GM12878 (cell line): ENCODE measurements around the gene HOMER2. TPM values are rescaled to one million over a fixed set of nuclear protein-coding genes. Genes with fewer than 3 reads are reported as not detected.
A peak's percentile ranks its signal among the peaks of the same experiment; 100 is the strongest.

Source experiments
- ATAC-seq: fragments of 200-7000 bp; cut with Tn5 transposase; 3 replicates; pipeline ENCODE4 v1.9.1; 2020; ENCODE audit warnings: mild to moderate bottlenecking, moderate library complexity
- BruUV-seq: library from RNA; stranded (reverse); fragments of 400-500 nt; replicated peaks from 2 replicates; lab custom pipeline; 2021; lab: Mats Ljungman, UMichigan
- CTCF ChIA-PET: fragments of 300-600 bp; sonication (Branson Sonifier 250); formaldehyde crosslinking; extraction: SDS; loops from one replicate; lab custom pipeline; 2021; ENCODE audit warnings: inconsistent platforms; lab: Yijun Ruan, JAX
- POLR2A ChIA-PET: fragments of 350-600 bp; formaldehyde crosslinking; extraction: SDS; loops from one replicate; lab custom pipeline; 2021; ENCODE audit warnings: inconsistent platforms; lab: Charles Lee
- RAD21 ChIA-PET: fragments of 300-600 bp; sonication (Branson Sonifier 250); formaldehyde crosslinking; loops from one replicate; lab custom pipeline; 2023; ENCODE audit warnings: antibody characterized with exemption; ENCODE audit not compliant: unreplicated experiment; lab: Charles Lee
- SMC1A ChIA-PET: fragments of 300-600 bp; sonication (Branson Sonifier 250); formaldehyde crosslinking; loops from one replicate; lab custom pipeline; 2023; ENCODE audit not compliant: unreplicated experiment, uncharacterized antibody; lab: Charles Lee
- DNase-seq: peaks from one replicate; pipeline ENCODE4 v3.0.0-alpha.2; 2011; ENCODE audit warnings: low read depth, low spot score
- FAIRE-seq: peaks from 3 replicates; lab custom pipeline; 2011; peaks lifted over from hg19 to GRCh38; lab: Jason Lieb, UNC
- H2AFZ ChIP-seq: 2 replicates; pipeline ENCODE4 v1.6.0; 2011; ENCODE audit warnings: low read depth, low read length, control low read depth; ENCODE audit not compliant: control insufficient read depth
- H3K27ac ChIP-seq: 2 replicates; pipeline ENCODE4 v1.5.1; 2011; ENCODE audit warnings: control low read depth; ENCODE audit not compliant: control insufficient read depth, insufficient read depth
- H3K27me3 ChIP-seq, 2 experiments: replicated peaks in 1 of 2; 2 replicates each; pipeline versions ENCODE4 v1.6.0 to v1.6.1; 2011; ENCODE audit warnings: low read length in 1 of 2; ENCODE audit not compliant: control insufficient read depth in 2 of 2, insufficient read depth in 2 of 2
- H3K36me3 ChIP-seq, 2 experiments: 2 replicates each; pipeline ENCODE4 v1.5.1; 2011; ENCODE audit warnings: low read length in 1 of 2; ENCODE audit not compliant: control insufficient read depth in 2 of 2, insufficient read depth in 2 of 2
- H3K4me1 ChIP-seq: 2 replicates; pipeline ENCODE4 v1.6.1; 2011; ENCODE audit warnings: mild to moderate bottlenecking, low read length, moderate library complexity, mixed read lengths; ENCODE audit not compliant: control insufficient read depth, insufficient read depth
- H3K4me2 ChIP-seq: 2 replicates; pipeline ENCODE4 v1.6.0; 2011; ENCODE audit warnings: control low read depth; ENCODE audit not compliant: control insufficient read depth, insufficient read depth
- H3K4me3 ChIP-seq: fragments of 200-600 bp; sonication (generic); 2 replicates; pipeline ENCODE4 v1.5.1; 2016
- H3K79me2 ChIP-seq: 2 replicates; pipeline ENCODE4 v1.6.0; 2011; ENCODE audit warnings: low read length; ENCODE audit not compliant: control insufficient read depth, insufficient read depth
- H3K9ac ChIP-seq: 2 replicates; pipeline ENCODE4 v1.8.0; 2011; ENCODE audit warnings: low read length, control low read depth, mixed read lengths; ENCODE audit not compliant: control insufficient read depth, insufficient read depth
- H3K9me3 ChIP-seq: replicated peaks from 3 replicates; pipeline ENCODE4 v1.5.1; 2011; ENCODE audit warnings: mild to moderate bottlenecking, low read length; ENCODE audit not compliant: control insufficient read depth, insufficient read depth
- H4K20me1 ChIP-seq: 2 replicates; pipeline ENCODE4 v1.6.0; 2011; ENCODE audit not compliant: control insufficient read depth, insufficient read depth
- ATF2 ChIP-seq: IDR thresholded peaks from 2 replicates; pipeline ENCODE4 v1.6.1; 2012; ENCODE audit warnings: low read length, inconsistent platforms
- BHLHE40 ChIP-seq, 2 experiments: fragments of 450-650 bp in 1 of 2; IDR thresholded peaks; 2 replicates each; pipeline ENCODE4 v1.6.1; 2011 to 2017; ENCODE audit warnings: low read depth in 2 of 2, borderline replicate concordance in 1 of 2, improper control_type of control experiment in 1 of 2, low read length in 1 of 2, mild to moderate bottlenecking in 1 of 2
- E2F8 ChIP-seq: fragments of 450-650 bp; IDR thresholded peaks from 2 replicates; pipeline ENCODE4 v1.6.1; 2018; ENCODE audit warnings: mild to moderate bottlenecking, low read depth, moderate library complexity; ENCODE audit not compliant: partially characterized antibody
- EED ChIP-seq: sonication (generic); IDR thresholded peaks from 2 replicates; pipeline ENCODE4 v1.6.1; 2016; ENCODE audit warnings: antibody characterized with exemption, low read depth
- JUNB ChIP-seq: IDR thresholded peaks from 2 replicates; pipeline ENCODE4 v1.6.1; 2016; ENCODE audit warnings: antibody characterized with exemption, mild to moderate bottlenecking
- LARP7 ChIP-seq: fragments of 450-650 bp; IDR thresholded peaks from 2 replicates; pipeline ENCODE4 v1.6.1; 2017; ENCODE audit warnings: mild to moderate bottlenecking
- MXI1 ChIP-seq: fragments of 150-350 bp; IDR thresholded peaks from 2 replicates; pipeline ENCODE4 v1.6.1; 2011; ENCODE audit warnings: low read depth, mild to moderate bottlenecking, inconsistent platforms, low read length, improper control_type of control experiment
- NFIC ChIP-seq: IDR thresholded peaks from 2 replicates; pipeline ENCODE4 v1.6.1; 2012; ENCODE audit warnings: low read depth, mild to moderate bottlenecking, inconsistent platforms, low read length, moderate library complexity
- PML ChIP-seq: IDR thresholded peaks from 2 replicates; pipeline ENCODE4 v1.6.1; 2012; ENCODE audit warnings: low read length, inconsistent platforms
- POLR2AphosphoS5 ChIP-seq: IDR thresholded peaks from 2 replicates; pipeline ENCODE4 v1.6.1; 2011; ENCODE audit warnings: mild to moderate bottlenecking, low read length, inconsistent platforms
- RUNX3 ChIP-seq: IDR thresholded peaks from 2 replicates; pipeline ENCODE4 v1.6.1; 2012; ENCODE audit warnings: low read length, inconsistent platforms
- SMARCA5 ChIP-seq: fragments of 450-650 bp; IDR thresholded peaks from 2 replicates; pipeline ENCODE4 v1.6.1; 2017; ENCODE audit warnings: mild to moderate bottlenecking
- SREBF1 ChIP-seq: IDR thresholded peaks from 2 replicates; pipeline ENCODE4 v1.6.1; 2012; ENCODE audit warnings: mild to moderate bottlenecking, low read length
- SUZ12 ChIP-seq: fragments of 200-600 bp; sonication (generic); IDR thresholded peaks from one replicate; pipeline ENCODE4 v1.6.1; 2018; ENCODE audit warnings: antibody characterized with exemption, mild to moderate bottlenecking; ENCODE audit not compliant: unreplicated experiment
- TARDBP ChIP-seq: IDR thresholded peaks from 2 replicates; pipeline ENCODE4 v1.6.1; 2016; ENCODE audit warnings: borderline replicate concordance
- TCF3 ChIP-seq: IDR thresholded peaks from 2 replicates; pipeline ENCODE4 v1.6.1; 2012; ENCODE audit warnings: low read depth, mild to moderate bottlenecking, low read length, borderline replicate concordance; ENCODE audit not compliant: insufficient read depth
- WGBS: methylation state at CpG from one replicate; pipeline ENCODE4 v1.1.6; 2016; ENCODE audit warnings: low lambda C conversion rate; ENCODE audit not compliant: insufficient replicate concordance, insufficient coverage; ENCODE audit errors: missing lambda C conversion rate; 5-methylcytosine and 5-hydroxymethylcytosine counted together
- in situ Hi-C: fragments of 300-500 bp; cut with MboI; formaldehyde crosslinking; loops from 9 replicates; pipeline ENCODE4 v1.14.3; 2018; ENCODE audit warnings: mixed read lengths
- intact Hi-C: fragments of 100-400 bp; cut with micrococcal nuclease; formaldehyde crosslinking; loops from one replicate; pipeline ENCODE4 v1.14.2; 2022; ENCODE audit not compliant: unreplicated experiment
- polyA plus RNA-seq, 11 experiments: library from polyadenylated mRNA; depleted of rRNA in 4 of 11; unstranded in 6 of 11; stranded (reverse) in 5 of 11; fragments of >200 nt; fragmentation: Nextera tagmentation in 4 of 11; fragmentation: Illumina TruSeq in 1 of 11; extraction: Ambion mirVana in 4 of 11; extraction: Trizol in 1 of 11; gene quantifications; 1 replicate in 1 of 11; 2 replicates in 10 of 11; pipeline versions ENCODE4 v1.2.1 to v1.2.3, GENCODE V29; 2011 to 2016; ENCODE audit warnings: inconsistent platforms in 2 of 11, missing spikeins in 2 of 11, low read depth in 1 of 11
- total RNA-seq, 4 experiments: library from RNA; depleted of rRNA in 3 of 4; stranded (reverse); fragments of >200 nt in 3 of 4; fragmentation: Illumina TruSeq in 1 of 4; extraction: Trizol in 1 of 4; gene quantifications; 2 replicates each; pipeline versions ENCODE4 v1.2.1 to v1.2.3, GENCODE V29; 2013 to 2021

Gene HOMER2
- total and polyA plus RNA-seq, 10 of the 15 experiments (the other 5 are each of a cell fraction or from before 2014, with no cell fraction given) = 0.60 to 5.0 (median 1.8) TPM

- Histone ChIP-seq H3K4me2 (no peak overlapping the region), H2AFZ (no peak overlapping the region), H3K79me2 (no peaks in the 10 kb centered on the region), H3K9ac (no peak overlapping the region), H3K36me3 (peaks cover 24 to 37% of the 10 kb centered on the region in 2 experiments), H3K27ac (no peak overlapping the region), H3K4me3 (no peak overlapping the region), H4K20me1 (peaks cover 6% of the 10 kb centered on the region; the same call in 1 of the 2 replicates), H3K27me3 (no peaks in the 10 kb centered on the region), H3K9me3 (no peaks in the 10 kb centered on the region), H3K4me1 (peaks cover 18% of the 10 kb centered on the region)
- intact Hi-C loops (loop anchor here (5.0 to 10.0 kb wide), 2 partner anchors 157 to 296 kb away; partner anchors contain the start of gene RAMAC), in situ Hi-C loops (loop anchor here (10.0 kb wide), 2 partner anchors 286 to 1536 kb away; partner anchors contain the start of gene RPS17)
- CTCF ChIA-PET = interaction anchor here (0.7 to 2.1 kb wide), 4 partner anchors 18 to 181 kb away, joined by 3 to 10 read pairs (median 6); partner anchors contain the start of gene C15orf40
- DNase-seq (no peak), ATAC-seq (no peak), FAIRE-seq (no peak)
- WGBS = 47% methylated on average over 14 of the region's 18 CpGs
- RAD21 ChIA-PET = no interaction called here
- POLR2A ChIA-PET = no interaction called here
- BruUV-seq = no TSS peak
- SMC1A ChIA-PET = interaction anchor here (0.8 to 2.9 kb wide), 5 partner anchors 17 to 34 kb away, joined by 3 to 15 read pairs (median 3); no protein-coding TSS in a partner anchor
- TF ChIP-seq JUNB (0 out of 2 replicates have a peak, but pooled peaks have one; percentile 20), LARP7 (no peak), EED (0 out of 2 replicates have a peak, but pooled peaks have one; percentile 12), BHLHE40 (IDR thresholded peaks at IDR 0.05; ENCODE audit: borderline replicate concordance in 1 of 2, low read depth in 2 of 2, low read length in 1 of 2) (no peak), SREBF1 (no peak), POLR2AphosphoS5 (0 out of 2 replicates have a peak, but pooled peaks have one; percentile 23), NFIC (peak; percentile 47; the same call in 1 of the 2 replicates), E2F8 (no peak), RUNX3 (peak; percentile 69), TARDBP (no peak), SUZ12 (no peak), PML (no peak), MXI1 (no peak), ATF2 (no peak), TCF3 (peak; percentile 55; the same call in 1 of the 2 replicates), SMARCA5 (no peak)
Measured at GRCh38 chr15:82830427-82831173, 121.9 kb downstream of the HOMER2 start.
